Stimulated activated CD4-positive, alpha-beta T cell treated with anti-CD3 and anti-CD28 coated beads, Interleukin-4, amount 100 ng/mL, for 24 hours (primary cell): ENCODE data around the gene TMCC3.

Experiments
- DNase-seq: peaks from one replicate; pipeline ENCODE4 v3.0.0-alpha.2; 2020

The TMCC3 gene

GRCh38 chr12:94671917-94672316, 21.6 kb upstream of the TMCC3 start:
- DNase-seq = no peak

DNA sequence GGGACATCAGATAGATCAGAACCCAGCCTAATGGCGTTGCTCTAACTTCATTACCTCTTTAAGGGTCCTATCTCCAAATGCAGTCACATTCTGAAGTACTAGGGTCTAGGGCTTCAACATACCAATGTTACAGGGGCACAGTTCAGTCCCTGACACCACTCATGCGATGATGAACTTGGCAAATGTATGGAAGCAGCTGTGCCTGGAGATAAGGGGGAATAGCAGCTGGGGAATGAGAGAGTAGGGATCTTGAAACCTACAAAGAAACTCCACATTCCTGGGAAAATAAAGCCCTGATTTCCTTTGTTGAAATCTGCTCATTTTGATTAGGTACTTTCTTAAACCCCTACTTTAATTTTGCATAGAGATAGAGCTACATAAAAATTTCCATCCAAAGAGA, 20.5 kb upstream of the TMCC3 start:
- DNase-seq = no peak

- no peak for DNase-seq
These were observed 19.7 kb upstream of the TMCC3 start for GRCh38 chr12:94670075-94670474.

- no peak for DNase-seq
These were observed 16.7 kb upstream of the TMCC3 start for GRCh38 chr12:94667031-94667540.

GRCh38 chr12:94666158-94666557, 15.8 kb upstream of the TMCC3 start:
- no peak for DNase-seq

GRCh38 chr12:94663702-94664101, 13.3 kb upstream of the TMCC3 start:
- no peak for DNase-seq

GRCh38 chr12:94663071-94663470, 12.7 kb upstream of the TMCC3 start:
- no peak for DNase-seq

DNA sequence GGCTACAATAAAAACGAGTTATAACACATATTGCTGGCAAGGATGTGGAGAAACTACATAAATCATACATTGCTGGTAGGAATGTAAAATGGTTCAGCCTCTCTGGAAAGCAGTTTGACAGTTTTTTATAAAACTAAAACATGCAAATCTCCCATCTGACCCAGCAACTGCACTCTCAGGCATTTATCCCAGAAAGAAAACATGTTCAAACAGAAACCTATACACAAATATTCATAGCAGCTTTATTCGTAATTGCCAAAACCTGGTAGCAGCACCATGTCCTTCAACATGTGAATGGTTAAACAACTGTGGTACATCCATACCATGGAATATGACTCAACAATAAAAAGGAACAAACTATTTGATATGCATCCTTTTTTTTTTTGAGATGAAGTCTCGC, 10.1 kb upstream of the TMCC3 start:
- DNase-seq = no peak

DNA sequence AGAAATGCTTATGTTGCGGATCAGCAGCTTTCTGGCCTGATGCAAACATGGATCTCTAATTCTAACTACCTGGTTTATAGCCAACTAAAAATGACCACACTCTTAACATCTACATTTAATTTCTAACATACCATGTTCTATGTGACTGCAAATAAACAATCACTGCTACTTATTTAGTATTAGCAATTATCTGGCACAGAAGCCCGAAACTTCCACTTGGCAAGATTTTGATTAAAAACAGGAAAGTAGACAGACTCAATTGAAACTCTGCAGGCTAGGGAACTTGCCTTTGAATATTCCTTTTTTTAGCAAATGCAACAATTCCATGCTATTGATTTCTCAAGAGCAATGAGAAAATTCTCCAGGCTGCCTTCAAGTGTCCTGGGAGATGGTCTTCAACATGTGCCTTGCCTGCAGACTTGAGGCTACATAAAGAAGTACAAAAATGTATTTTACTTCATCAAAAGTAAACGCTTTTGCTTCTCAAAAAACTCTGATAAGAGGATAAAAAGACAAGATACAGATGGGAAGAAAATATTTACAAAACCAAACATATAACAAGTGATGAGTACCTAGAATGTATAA, 9.1 kb upstream of the TMCC3 start:
- no peak for DNase-seq

DNA sequence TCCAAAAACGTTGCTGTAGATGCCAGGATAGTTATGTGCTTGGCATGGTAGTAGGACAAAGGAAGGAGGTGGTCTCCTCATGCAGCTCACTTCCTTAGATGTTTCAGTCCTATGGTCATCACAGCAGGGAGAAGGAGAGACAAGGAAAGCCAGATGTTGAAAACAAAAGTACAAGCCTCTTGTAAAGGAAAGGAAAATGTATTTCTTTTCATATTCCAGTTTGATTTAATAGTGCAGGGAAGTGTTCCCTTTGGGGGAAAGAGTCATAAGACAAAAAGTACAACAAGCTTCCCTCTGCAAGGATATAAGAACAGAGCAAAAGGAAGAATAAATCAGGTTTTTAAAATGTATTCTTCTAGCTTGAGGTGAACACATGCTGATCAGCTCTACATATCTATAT, 8.6 kb upstream of the TMCC3 start:
- DNase-seq = no peak

DNA sequence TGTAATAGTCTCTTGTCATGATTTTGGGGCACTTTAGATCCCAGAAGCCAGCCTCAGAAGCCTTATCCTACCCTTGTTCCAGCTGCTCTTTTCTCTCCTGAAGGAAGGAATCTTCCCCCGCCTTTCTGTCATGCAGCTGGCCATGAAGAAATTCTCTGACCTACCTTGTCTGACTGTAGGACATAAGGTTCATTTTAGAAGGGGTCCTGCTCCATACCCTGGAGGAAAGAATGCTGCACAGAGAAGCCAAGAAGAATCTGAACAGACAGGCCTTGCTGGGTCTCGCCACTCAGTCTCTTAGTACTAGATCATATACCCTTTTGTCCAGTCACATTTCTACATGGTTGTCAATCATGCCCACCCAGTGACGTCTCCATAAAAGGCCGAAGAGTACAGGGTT, 6.2 kb upstream of the TMCC3 start:
- no peak for DNase-seq

DNA sequence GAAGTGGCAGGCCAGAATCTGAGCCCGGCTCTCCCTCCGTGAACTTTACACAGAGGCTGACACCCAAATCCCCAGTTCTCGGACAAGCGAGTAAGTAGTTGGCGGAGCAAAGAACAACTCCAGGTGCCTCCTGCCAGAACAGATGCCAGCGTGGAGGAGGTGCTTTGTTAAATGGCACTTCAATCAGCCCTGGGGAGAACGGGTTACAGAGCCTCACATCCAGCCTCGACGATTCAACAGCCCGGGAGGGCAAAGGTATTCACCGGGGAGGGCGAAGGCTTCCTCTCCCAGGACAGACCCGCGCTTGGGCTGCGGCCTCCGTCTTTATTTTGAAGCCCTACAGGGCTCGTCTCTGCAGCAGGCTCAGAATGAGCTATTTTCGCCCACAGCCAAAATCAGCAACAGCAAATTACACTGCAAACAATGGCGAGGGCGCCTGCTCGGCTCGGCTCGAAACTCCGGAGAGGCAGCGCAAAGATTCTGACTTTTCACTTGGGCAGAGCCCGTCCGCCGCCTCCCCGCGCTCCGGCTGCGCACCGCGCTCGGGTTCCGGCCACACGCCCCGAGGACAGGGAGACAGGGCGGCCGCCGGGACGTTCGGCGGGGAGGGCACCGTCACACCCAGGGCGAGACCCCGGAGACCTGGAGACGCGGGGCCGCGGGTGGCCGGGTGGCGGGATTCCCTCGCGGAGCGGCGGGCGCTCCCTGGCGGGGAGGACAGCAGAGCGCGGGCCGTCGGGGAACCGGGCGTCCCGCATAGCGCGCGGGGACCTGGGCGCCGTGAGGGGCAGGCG, 811 bp downstream of the TMCC3 start:
- DNase-seq = peak; percentile 19

- no peak for DNase-seq
These were observed 1.8 kb downstream of the TMCC3 start for GRCh38 chr12:94648578-94648977.

DNA sequence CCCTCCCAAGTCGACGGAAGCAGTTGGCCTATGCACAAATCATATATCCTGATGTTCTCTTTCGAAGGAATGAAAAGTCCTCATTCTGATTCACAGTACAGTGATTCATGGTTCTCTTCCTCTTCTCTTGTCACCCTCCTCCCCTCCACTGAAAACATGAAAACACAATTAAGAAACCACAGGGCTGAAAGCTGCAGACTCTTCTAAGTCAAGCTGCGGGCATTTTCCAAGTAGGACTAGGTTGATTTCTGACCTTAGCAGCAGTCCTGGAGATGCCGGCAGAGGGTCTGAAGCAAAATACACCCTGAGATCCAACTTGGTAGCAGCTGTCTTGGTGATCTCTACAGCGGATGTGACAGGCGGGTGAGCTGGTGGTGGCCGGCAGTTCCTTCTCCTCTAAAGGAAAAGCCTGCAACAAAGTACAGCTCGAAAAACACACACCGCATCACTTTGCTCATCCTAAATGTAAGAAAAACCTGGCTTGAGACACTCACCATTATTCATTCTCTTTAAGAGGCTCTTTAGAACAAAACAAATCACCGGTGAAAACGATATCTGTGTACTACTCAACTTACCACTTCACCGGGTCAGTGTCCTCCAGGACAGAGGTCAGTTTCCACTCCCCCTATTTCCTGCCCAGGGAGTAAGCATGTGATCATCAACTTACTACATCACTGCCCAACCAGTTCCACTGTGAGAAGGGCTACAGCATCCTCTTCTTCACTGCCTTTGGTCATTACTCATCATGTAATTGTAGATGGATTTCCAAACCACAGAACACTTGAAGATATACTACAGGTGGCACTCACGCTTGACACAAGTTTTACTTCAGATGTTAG, 6.0 kb downstream of the TMCC3 start:
- DNase-seq = no peak

- DNase-seq = no peak
These were observed 6.8 kb downstream of the TMCC3 start for GRCh38 chr12:94643606-94644005.

DNA sequence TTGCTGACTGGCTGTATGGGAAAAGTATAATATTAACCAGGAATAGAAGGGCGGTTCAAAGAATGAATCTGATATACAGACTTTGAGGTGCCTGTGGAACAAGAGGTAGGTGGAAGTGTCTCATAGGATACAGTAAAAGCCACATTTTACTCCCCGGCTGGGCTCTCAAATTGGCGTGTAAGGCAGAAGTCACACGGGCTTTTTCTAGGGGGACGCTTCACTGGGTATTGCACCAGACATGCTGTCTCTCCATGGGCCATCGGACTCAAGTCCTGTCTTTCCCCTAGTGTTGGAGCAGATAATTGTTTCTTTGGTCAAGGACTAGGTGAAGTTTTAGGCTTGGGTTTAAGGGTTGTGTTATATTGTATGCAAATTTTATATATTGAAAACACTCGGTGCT, 9.1 kb downstream of the TMCC3 start:
- no peak for DNase-seq

DNA sequence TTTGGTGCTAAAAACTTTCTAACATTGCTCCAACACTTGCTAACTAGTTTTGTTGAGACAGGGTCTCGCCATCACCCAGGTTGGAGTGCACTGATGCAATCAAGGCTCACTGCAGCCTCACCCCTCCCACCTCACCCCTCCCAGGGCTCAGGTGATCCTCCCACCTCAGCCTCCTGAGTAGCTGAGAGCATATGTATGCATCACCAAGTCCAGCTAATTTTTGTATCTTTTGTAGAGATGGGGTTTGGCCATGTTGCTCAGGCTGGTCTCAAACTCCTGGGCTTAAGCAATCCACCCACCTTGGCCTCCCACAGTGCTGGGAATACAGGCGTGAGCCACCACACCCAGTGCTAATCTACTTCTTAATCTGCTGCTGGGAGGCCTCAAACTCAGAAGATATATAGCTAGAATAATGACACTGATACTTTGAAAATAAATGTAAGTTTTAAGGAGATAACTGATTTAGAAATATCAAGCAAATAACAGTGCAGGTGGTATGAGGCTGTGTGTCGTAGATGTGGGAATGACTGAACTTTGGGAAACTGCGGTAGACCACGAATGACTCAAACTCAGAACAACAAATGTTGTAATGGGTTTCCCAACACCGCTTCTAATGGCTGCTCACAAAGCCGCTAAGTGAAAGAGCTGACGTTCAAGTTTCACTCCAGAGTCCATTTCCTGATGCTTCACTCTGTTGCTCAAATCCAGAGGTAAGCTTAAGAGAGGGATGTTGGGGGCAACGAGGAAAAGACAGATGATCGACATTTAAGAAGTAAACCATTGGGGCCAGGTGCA, 10.0 kb downstream of the TMCC3 start:
- DNase-seq = peak; percentile 65

GRCh38 chr12:94638521-94638920, 11.8 kb downstream of the TMCC3 start:
- DNase-seq = no peak

DNA sequence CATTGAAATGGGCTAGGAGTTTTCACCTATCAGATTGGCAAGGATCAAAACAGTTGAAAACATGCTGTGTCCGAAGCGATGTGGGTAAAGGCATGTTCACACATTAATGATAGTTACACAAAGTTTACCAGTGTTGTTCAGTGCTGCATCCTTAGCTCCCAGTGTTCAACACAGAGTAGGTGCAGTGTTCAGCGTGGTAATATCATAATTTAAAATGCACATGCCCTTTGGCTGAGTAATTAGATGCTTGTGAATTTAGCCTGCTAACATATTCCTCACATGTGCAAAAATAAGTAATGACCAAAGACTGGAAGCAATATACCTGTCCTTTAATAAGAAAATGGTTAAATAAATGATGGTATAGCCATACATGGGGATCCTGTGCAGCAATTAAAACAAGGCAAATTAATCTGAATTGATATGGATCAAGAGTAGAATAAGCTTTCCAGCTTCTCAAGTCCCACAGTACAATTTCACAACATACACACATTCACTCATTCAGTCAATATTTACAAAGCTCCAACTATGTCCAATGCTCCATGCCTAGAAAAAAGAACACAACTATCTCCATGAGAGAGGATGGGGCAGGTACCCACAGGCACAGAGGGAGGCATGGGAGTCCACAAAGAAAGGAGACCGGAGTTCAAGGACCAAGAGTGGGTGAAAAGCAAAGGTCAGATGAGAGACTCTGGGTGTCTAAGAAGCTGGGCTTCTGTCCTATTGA, 12.8 kb downstream of the TMCC3 start:
- no peak for DNase-seq

- DNase-seq = no peak
These were observed 13.8 kb downstream of the TMCC3 start for GRCh38 chr12:94636462-94637085.

DNA sequence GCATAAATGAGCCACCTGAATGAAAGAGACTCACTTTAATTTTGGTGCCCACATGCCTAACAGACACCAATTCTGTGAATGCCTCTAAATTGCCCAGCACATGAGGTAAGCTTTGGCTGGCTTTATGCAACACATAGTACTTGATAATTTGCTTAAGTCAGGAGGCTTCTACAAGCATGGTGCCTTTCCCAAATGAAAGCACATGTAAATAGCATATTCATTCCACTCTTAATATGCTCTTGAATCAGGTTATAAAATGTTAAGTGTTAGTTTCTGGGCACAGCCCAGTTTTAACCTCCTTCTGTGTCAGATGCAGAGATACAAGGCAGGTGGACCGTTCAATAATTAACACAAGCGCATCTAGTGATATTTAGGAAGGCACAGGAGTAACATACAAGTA, 15.6 kb downstream of the TMCC3 start:
- DNase-seq = no peak

DNA sequence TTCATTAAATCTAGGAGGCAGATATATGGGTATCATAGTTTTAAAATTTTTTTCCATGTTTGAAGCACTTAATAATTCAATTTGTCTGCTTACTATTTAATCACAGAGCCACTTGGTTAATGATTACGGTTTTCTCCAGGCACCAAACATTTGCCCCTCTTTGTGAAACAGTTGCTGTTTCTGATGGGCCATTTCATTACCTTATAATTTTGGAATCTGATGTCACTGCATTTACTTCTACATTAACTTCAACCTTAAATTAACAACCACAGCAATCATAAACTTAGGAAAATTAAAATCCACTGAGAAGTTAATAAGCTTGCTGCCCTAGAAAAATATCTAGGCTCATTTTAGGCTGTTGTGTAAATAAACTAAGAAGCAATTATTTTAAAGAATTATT, 17.0 kb downstream of the TMCC3 start:
- DNase-seq = no peak
